H1 (cell line): ENCODE results near the gene KRT14. TPM values are rescaled to one million over a fixed set of nuclear protein-coding genes. Genes with fewer than 3 reads are reported as not detected.

Experiments
- CTCF ChIA-PET: fragments of 300-600 bp; sonication (Branson Sonifier 250); formaldehyde crosslinking; loops from one replicate; lab custom pipeline; 2021; ENCODE audit not compliant: partially characterized antibody; lab: Charles Lee
- POLR2A ChIA-PET: fragments of 300-600 bp; sonication (Branson Sonifier 250); formaldehyde crosslinking; loops from one replicate; lab custom pipeline; 2021; ENCODE audit warnings: inconsistent platforms; ENCODE audit not compliant: partially characterized antibody; lab: Charles Lee
- DNase-seq, 2 experiments: peaks; one replicate each; pipeline versions ENCODE4 v3.0.0 to v3.0.0-alpha.2; 2010 to 2022; ENCODE audit warnings: low spot score in 2 of 2, low read depth in 1 of 2, mixed read lengths in 1 of 2
- FAIRE-seq: peaks from 2 replicates; lab custom pipeline; 2011; peaks lifted over from hg19 to GRCh38; lab: Jason Lieb, UNC
- H2AFZ ChIP-seq: 2 replicates; pipeline ENCODE4 v1.8.1; 2012; ENCODE audit warnings: low read length, inconsistent platforms
- H2AK5ac ChIP-seq: 2 replicates; pipeline ENCODE4 v1.6.1; 2013; ENCODE audit warnings: low read depth, low read length
- H2BK120ac ChIP-seq: replicated peaks from 2 replicates; pipeline ENCODE3; 2013; ENCODE audit warnings: low read depth, low read length, inconsistent platforms
- H2BK12ac ChIP-seq: 2 replicates; pipeline ENCODE4 v1.6.1; 2013; ENCODE audit warnings: low read depth, low read length
- H2BK15ac ChIP-seq: 2 replicates; pipeline ENCODE4 v1.6.1; 2013; ENCODE audit warnings: low read length
- H2BK20ac ChIP-seq: 2 replicates; pipeline ENCODE4 v1.6.1; 2013; ENCODE audit warnings: low read length
- H2BK5ac ChIP-seq: 2 replicates; pipeline ENCODE4 v1.6.1; 2013; ENCODE audit warnings: low read depth, low read length
- H3K14ac ChIP-seq: 2 replicates; pipeline ENCODE4 v1.6.1; 2013; ENCODE audit warnings: inconsistent platforms; ENCODE audit not compliant: insufficient read length
- H3K18ac ChIP-seq: 2 replicates; pipeline ENCODE4 v1.6.1; 2013; ENCODE audit warnings: low read length; ENCODE audit errors: extremely low read depth
- H3K23ac ChIP-seq: 2 replicates; pipeline ENCODE4 v1.6.1; 2013; ENCODE audit warnings: inconsistent platforms; ENCODE audit not compliant: insufficient read length
- H3K23me2 ChIP-seq: 2 replicates; pipeline ENCODE4 v1.6.1; 2013; ENCODE audit warnings: low read depth, low read length
- H3K27ac ChIP-seq: 2 replicates; pipeline ENCODE4 v1.6.1; 2011; ENCODE audit warnings: low read depth, low read length, inconsistent platforms
- H3K27me3 ChIP-seq, 4 experiments: replicated peaks in 1 of 4; 1 replicate in 1 of 4; 2 replicates in 3 of 4; pipeline versions ENCODE4 v1.6.1 to v1.8.1; 2011 to 2013; ENCODE audit warnings: low read length in 3 of 4, mild to moderate bottlenecking in 3 of 4, inconsistent platforms in 2 of 4, mixed read lengths in 2 of 4, moderate library complexity in 1 of 4; ENCODE audit not compliant: control insufficient read depth in 3 of 4, insufficient read depth in 3 of 4; ENCODE audit errors: extremely low read depth in 1 of 4
- H3K36me3 ChIP-seq, 4 experiments: 2 replicates each; pipeline versions ENCODE4 v1.6.1 to v1.8.1; 2011 to 2013; ENCODE audit warnings: mild to moderate bottlenecking in 4 of 4, low read length in 3 of 4, moderate library complexity in 2 of 4, control low read depth in 1 of 4, inconsistent platforms in 1 of 4; ENCODE audit not compliant: insufficient read depth in 4 of 4, control insufficient read depth in 2 of 4
- H3K4ac ChIP-seq: replicated peaks from 2 replicates; pipeline ENCODE3; 2013; ENCODE audit warnings: low read length, low read depth, mixed read lengths, inconsistent platforms; ENCODE audit not compliant: insufficient read length
- H3K4me1 ChIP-seq, 4 experiments: replicated peaks in 1 of 4; 1 replicate in 1 of 4; 2 replicates in 3 of 4; pipeline versions ENCODE4 v1.6.1 to v1.8.1; 2011 to 2013; ENCODE audit warnings: low read length in 3 of 4, inconsistent platforms in 2 of 4, mixed read lengths in 1 of 4; ENCODE audit not compliant: insufficient read depth in 4 of 4, control insufficient read depth in 3 of 4
- H3K4me2 ChIP-seq, 2 experiments: 2 replicates each; pipeline versions ENCODE4 v1.6.1 to v1.8.1; 2011 to 2013; ENCODE audit warnings: low read depth in 2 of 2, low read length in 2 of 2, control low read depth in 1 of 2, inconsistent platforms in 1 of 2, mild to moderate bottlenecking in 1 of 2; ENCODE audit not compliant: insufficient read depth in 1 of 2
- H3K4me3 ChIP-seq, 4 experiments: fragments of 200-600, 300-600 bp in 1 of 4; sonication (generic), shearing (Covaris generic), sonication (Bioruptor Twin) in 1 of 4; 2 replicates each; pipeline versions ENCODE4 v1.5.1 to v1.8.1; 2011 to 2016; ENCODE audit warnings: low read length in 4 of 4, low read depth in 3 of 4, control low read depth in 2 of 4, inconsistent platforms in 2 of 4, mild to moderate bottlenecking in 2 of 4, mixed read lengths in 1 of 4, moderate library complexity in 1 of 4; ENCODE audit not compliant: insufficient read depth in 2 of 4; ENCODE audit errors: extremely low read depth in 1 of 4
- H3K56ac ChIP-seq: replicated peaks from 2 replicates; pipeline ENCODE3; 2013; ENCODE audit warnings: low read depth, mild to moderate bottlenecking, mixed read lengths, low read length, inconsistent platforms; ENCODE audit not compliant: insufficient read length
- H3K79me1 ChIP-seq: 2 replicates; pipeline ENCODE4 v1.6.1; 2013; ENCODE audit warnings: low read depth, low read length, control low read depth
- H3K79me2 ChIP-seq, 2 experiments: 2 replicates each; pipeline versions ENCODE4 v1.6.1 to v1.8.1; 2012 to 2013; ENCODE audit warnings: low read length in 2 of 2, mild to moderate bottlenecking in 2 of 2, inconsistent platforms in 1 of 2; ENCODE audit not compliant: insufficient read depth in 2 of 2, control insufficient read depth in 1 of 2
- H3K9ac ChIP-seq, 4 experiments: replicated peaks in 1 of 4; 1 replicate in 1 of 4; 2 replicates in 3 of 4; pipeline versions ENCODE4 v1.6.1 to v1.8.1; 2011 to 2013; ENCODE audit warnings: low read depth in 3 of 4, low read length in 3 of 4, control low read depth in 2 of 4, mild to moderate bottlenecking in 2 of 4, moderate library complexity in 2 of 4, inconsistent platforms in 1 of 4; ENCODE audit errors: extremely low read depth in 1 of 4
- H3K9me3 ChIP-seq, 2 experiments: 2 replicates each; pipeline versions ENCODE4 v1.6.1 to v1.8.1; 2012 to 2013; ENCODE audit warnings: mild to moderate bottlenecking in 2 of 2, moderate library complexity in 2 of 2, control low read depth in 1 of 2, inconsistent platforms in 1 of 2, low read depth in 1 of 2, low read length in 1 of 2, mixed read lengths in 1 of 2; ENCODE audit not compliant: insufficient read depth in 2 of 2
- H4K20me1 ChIP-seq, 2 experiments: replicated peaks in 1 of 2; 2 replicates each; pipeline versions ENCODE3 to v1.8.1; 2011 to 2013; ENCODE audit warnings: inconsistent platforms in 2 of 2, low read length in 2 of 2, mild to moderate bottlenecking in 1 of 2; ENCODE audit not compliant: insufficient read depth in 2 of 2, control insufficient read depth in 1 of 2
- H4K5ac ChIP-seq: 2 replicates; pipeline ENCODE4 v1.6.1; 2013; ENCODE audit warnings: low read length, low read depth, mixed read lengths, inconsistent platforms; ENCODE audit not compliant: insufficient read length
- H4K8ac ChIP-seq: 2 replicates; pipeline ENCODE4 v1.8.0; 2013; ENCODE audit warnings: mild to moderate bottlenecking, moderate library complexity, low read length, inconsistent platforms; ENCODE audit not compliant: insufficient read depth; ENCODE audit errors: extremely low read depth
- H4K91ac ChIP-seq: replicated peaks from 2 replicates; pipeline ENCODE3; 2013; ENCODE audit warnings: low read length, mixed read lengths, inconsistent platforms; ENCODE audit not compliant: insufficient read length
- HDAC2 ChIP-seq, 2 experiments: fragments of 300-600 bp in 1 of 2; sonication (generic) in 1 of 2; IDR thresholded peaks; 2 replicates each; pipeline ENCODE4 v1.6.1; 2011 to 2012; ENCODE audit warnings: low read depth in 2 of 2, low read length in 2 of 2, mild to moderate bottlenecking in 2 of 2, moderate library complexity in 2 of 2, borderline replicate concordance in 1 of 2, inconsistent platforms in 1 of 2
- JUND ChIP-seq: IDR thresholded peaks from 2 replicates; pipeline ENCODE4 v1.6.1; 2011; ENCODE audit warnings: mild to moderate bottlenecking, improper control_type of control experiment, low read length
- MAX ChIP-seq: IDR thresholded peaks from 2 replicates; pipeline ENCODE4 v1.6.1; 2012; ENCODE audit warnings: inconsistent platforms
- RBBP5 ChIP-seq: IDR thresholded peaks from 2 replicates; pipeline ENCODE4 v1.7.1; 2012; ENCODE audit warnings: low read depth, mild to moderate bottlenecking, inconsistent platforms, low read length, moderate library complexity, borderline replicate concordance
- RFX5 ChIP-seq: IDR thresholded peaks from 2 replicates; pipeline ENCODE4 v1.6.1; 2011; ENCODE audit warnings: low read depth, low read length, improper control_type of control experiment, borderline replicate concordance
- SIN3A ChIP-seq, 2 experiments: IDR thresholded peaks in 1 of 2; conservative IDR thresholded peaks in 1 of 2; 2 replicates each; pipeline ENCODE4 v1.6.1; 2011 to 2012; ENCODE audit warnings: low read length in 2 of 2, improper control_type of control experiment in 1 of 2, low read depth in 1 of 2, mild to moderate bottlenecking in 1 of 2
- WGBS, 2 experiments: shearing (Covaris generic) in 1 of 2; methylation state at CpG; one replicate each; pipeline versions ENCODE4 v1.1.6 to v1.1.7; 2013 to 2015; ENCODE audit warnings: low lambda C conversion rate in 2 of 2, mixed read lengths in 2 of 2, inconsistent platforms in 1 of 2, low coverage in 1 of 2, missing lambda C conversion rate in 1 of 2; ENCODE audit not compliant: insufficient replicate concordance in 2 of 2, insufficient coverage in 1 of 2, insufficient read length in 1 of 2; ENCODE audit errors: extremely low coverage in 1 of 2, missing lambda C conversion rate in 1 of 2; 5-methylcytosine and 5-hydroxymethylcytosine counted together
- polyA plus RNA-seq, 7 experiments: library from polyadenylated mRNA; depleted of rRNA in 3 of 7; stranded (reverse) in 5 of 7; unstranded in 2 of 7; fragments of >200 nt in 5 of 7; fragments of 200-250 nt in 2 of 7; gene quantifications; 1 replicate in 5 of 7; 2 replicates in 1 of 7; 4 replicates in 1 of 7; pipeline versions ENCODE4 v1.2.1 to v1.2.3, GENCODE V29; 2011 to 2013; ENCODE audit warnings: missing spikeins in 2 of 7, mixed read lengths in 2 of 7
- total RNA-seq: library from RNA; stranded (reverse); fragmentation: NEBNext Ultra II Directional; extraction: Animal tissue kit (Norgen Biotek cat#: 25700); gene quantifications from 2 replicates; pipeline ENCODE4 v1.2.1, GENCODE V29; 2021

Gene KRT14
- total and polyA plus RNA-seq, 2 of the 8 experiments (the other 6 are each of a cell fraction or from before 2014, with no cell fraction given), result 0.35 TPM; not detected in 1

GRCh38 chr17:41634639-41635038 is 47.9 kb upstream of the KRT14 start:
- peaks cover 0 to 11% of the 10 kb centered on the region in 2 experiments for H4K20me1 ChIP-seq
- H4K5ac ChIP-seq, result no peak overlapping the region
- CTCF ChIA-PET, result interaction anchor here (0.6 to 4.9 kb wide), 8 partner anchors 10 to 85 kb away, joined by 3 to 50 read pairs (median 5); partner anchors contain the start of gene KRT17
- H3K23ac ChIP-seq, result no peak overlapping the region
- H2AK5ac ChIP-seq, result no peak overlapping the region
- H3K27me3 ChIP-seq, result peaks cover 0 to 3% (median 0%) of the 10 kb centered on the region in 4 experiments; a peak in 1 of 7 replicates
- no peak overlapping the region for H3K4me3 ChIP-seq
- H3K14ac ChIP-seq, result no peak overlapping the region
- 74% methylated on average over 7 of the region's 7 CpGs; no CpG with 5 or more reads in 1 of the 2 experiments for WGBS, 2 experiments
- POLR2A ChIA-PET, result interaction anchor here (1.6 to 1.9 kb wide), 2 partner anchors 54 to 107 kb away, joined by 3 to 8 read pairs; partner anchors contain the start of genes EIF1 and KRT19
- peaks cover 12% of the 10 kb centered on the region; the same call in 1 of the 2 replicates for H3K23me2 ChIP-seq
- no peak overlapping the region for H3K9ac ChIP-seq
- no peak overlapping the region for H2BK5ac ChIP-seq
- H3K36me3 ChIP-seq, result no peaks in the 10 kb centered on the region; a peak in 1 of 8 replicates
- H3K79me1 ChIP-seq, result no peaks in the 10 kb centered on the region
- no peaks in the 10 kb centered on the region for H3K79me2 ChIP-seq
- peak overlapping the region; percentile 69 for H2AFZ ChIP-seq
- FAIRE-seq (no peak), DNase-seq (no peak)
- no peak overlapping the region for H2BK120ac ChIP-seq
- no peak for TF ChIP-seq RBBP5
- TF ChIP-seq SIN3A (conservative IDR thresholded peaks at IDR 0.05 in 1 of 2, IDR thresholded peaks at IDR 0.05 in 1 of 2; ENCODE audit: low read depth in 1 of 2, low read length in 2 of 2), result no peak
- no peak for TF ChIP-seq JUND
- TF ChIP-seq HDAC2 (IDR thresholded peaks at IDR 0.05; ENCODE audit: borderline replicate concordance in 1 of 2, low read depth in 2 of 2, low read length in 2 of 2), result no peak
- TF ChIP-seq RFX5, result no peak
- TF ChIP-seq MAX, result no peak
- peak overlapping the region; percentile 9; the same call in 1 of the 2 replicates for H2BK12ac ChIP-seq
- H3K18ac ChIP-seq, result no peak overlapping the region
- H4K8ac ChIP-seq, result no peak overlapping the region
- no peak overlapping the region for H3K27ac ChIP-seq
- H3K56ac ChIP-seq, result no peak overlapping the region
- no peaks in the 10 kb centered on the region for H3K9me3 ChIP-seq
- no peak overlapping the region for H2BK20ac ChIP-seq
- no peak overlapping the region for H3K4me2 ChIP-seq
- no peak overlapping the region for H4K91ac ChIP-seq
- no peak overlapping the region for H3K4ac ChIP-seq
- peaks cover 0 to 19% (median 4%) of the 10 kb centered on the region in 4 experiments; a peak in 2 of 7 replicates for H3K4me1 ChIP-seq
- no peak overlapping the region for H2BK15ac ChIP-seq
